GM21526 (cell line): ENCODE data around the gene PDXDC1.
"Not testable (repeated sequence)": the region's sequence is repeated elsewhere in the genome, so short reads cannot be mapped to it uniquely, and the experiment has no call there.

Source experiments
- ATAC-seq: cut with Tn5 transposase; IDR thresholded peaks from one replicate; pipeline ENCODE4 v1.9.1; 2021; ENCODE audit warnings: moderate library complexity; ENCODE audit not compliant: unreplicated experiment, low FRiP score

Gene PDXDC1

DNA sequence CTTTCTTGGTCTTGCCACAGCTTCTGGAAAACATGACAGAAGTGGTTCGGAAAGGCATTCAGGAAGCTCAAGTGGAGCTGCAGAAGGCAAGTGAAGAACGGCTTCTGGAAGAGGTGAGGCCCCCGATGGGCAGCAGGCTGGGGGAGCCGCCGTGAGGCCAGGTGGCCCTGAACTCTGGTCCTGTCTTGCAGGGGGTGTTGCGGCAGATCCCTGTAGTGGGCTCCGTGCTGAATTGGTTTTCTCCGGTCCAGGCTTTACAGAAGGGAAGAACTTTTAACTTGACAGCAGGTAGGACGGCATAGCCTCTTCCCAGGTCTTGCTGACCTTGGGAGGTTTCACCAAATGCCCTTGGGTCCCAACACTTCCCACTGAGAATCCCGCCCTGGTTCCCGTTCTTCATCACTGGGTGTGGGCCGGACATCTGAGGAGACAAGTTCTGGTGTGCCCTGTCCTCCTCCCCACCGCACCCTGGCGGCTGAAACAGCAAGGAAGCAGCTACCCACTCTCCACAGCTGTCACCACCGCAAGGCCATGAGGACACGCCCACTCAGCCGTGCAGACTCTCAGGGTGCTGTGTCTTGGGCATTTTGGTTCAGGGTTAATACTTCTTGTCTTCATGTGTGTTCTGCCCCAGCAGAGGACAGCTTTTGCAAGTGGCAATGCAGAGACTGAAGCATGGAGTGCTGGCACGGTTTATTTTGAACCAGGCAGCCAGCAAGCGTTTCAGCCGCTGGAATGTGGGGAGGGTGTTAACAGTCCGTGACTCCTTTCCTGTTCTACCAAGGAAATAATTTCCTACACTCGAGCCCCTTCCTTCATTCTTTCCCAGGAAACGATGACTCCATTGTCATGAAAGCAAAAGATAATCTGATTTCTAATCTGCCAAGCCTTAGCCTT lies 59.7 kb downstream of the PDXDC1 start:
- no peak for ATAC-seq

DNA sequence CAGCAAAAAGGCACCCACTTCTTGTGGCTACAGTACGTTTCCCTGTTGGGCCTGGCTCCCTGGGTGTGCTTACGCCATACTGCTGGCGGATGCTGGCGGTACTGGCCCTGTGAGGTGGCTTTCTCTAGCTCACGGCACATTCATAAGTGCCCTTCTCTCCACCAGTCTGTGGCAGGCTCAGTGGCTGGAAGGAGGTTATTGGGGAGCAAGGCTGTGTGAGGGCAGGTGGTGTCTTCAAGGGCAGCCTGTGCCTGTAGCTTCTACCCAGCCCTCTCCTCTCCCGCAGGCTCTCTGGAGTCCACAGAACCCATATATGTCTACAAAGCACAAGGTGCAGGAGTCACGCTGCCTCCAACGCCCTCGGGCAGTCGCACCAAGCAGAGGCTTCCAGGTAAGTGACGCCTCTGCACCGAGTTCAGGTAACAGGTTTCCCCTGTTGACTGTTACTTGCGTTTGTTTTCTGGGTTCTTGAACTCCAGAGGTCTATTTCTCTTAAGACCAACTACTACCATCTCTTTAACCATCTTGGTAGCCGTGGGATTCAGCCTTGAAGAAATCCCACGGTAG lies 60.4 kb downstream of the PDXDC1 start:
- ATAC-seq, result no peak

DNA sequence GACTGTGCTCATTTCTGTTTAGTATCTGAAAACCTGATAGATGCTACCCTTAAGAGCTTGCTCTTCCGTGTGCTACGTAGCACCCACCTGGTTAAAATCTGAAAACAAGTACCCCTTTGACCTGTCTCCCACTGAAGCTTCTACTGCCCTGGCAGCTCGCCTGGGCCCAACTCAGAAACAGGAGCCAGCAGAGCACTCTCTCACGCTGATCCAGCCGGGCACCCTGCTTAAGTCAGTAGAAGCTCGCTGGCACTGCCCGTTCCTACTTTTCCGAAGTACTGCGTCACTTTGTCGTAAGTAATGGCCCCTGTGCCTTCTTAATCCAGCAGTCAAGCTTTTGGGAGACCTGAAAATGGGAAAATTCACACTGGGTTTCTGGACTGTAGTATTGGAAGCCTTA lies 62.2 kb downstream of the PDXDC1 start:
- ATAC-seq, result no peak

DNA sequence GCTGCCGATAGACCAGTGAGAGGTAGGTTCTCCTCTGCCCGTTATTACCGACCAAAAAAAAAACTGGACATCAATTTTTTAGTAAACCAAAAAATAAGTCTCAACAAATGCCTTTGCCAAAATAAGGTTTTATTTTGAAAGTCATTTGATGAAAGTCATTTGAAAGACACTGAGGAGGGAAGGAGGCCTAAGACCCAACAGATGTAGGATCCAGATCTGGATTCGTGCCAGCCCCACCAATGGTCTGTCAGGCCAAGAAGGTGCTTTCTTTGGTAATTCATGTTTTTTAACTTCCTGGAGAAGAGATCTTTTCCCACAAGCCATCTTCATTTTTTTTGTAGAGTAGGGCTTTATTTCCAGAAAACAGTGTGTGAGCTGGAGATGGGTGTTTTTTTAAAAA lies 62.9 kb downstream of the PDXDC1 start:
- no peak for ATAC-seq

DNA sequence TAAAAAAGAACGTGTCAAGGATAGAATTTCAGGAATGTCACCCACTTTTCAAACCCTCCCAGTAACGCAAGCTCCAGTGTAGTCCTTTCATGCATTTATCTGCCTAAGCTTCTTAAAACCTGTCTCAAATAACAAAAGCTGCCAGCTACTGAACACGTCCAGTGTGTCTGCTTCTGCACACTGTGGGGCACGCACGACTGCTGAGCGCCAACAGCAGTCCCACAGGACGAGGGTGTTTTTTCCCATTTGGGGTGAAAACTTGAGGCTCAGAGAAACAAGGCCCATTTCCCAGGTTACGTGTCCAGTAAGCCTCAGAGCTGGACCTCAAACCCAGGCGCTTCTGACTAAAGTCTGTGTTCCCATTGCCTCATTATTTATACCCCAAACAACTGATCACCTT lies 63.9 kb downstream of the PDXDC1 start:
- ATAC-seq, result no peak

DNA sequence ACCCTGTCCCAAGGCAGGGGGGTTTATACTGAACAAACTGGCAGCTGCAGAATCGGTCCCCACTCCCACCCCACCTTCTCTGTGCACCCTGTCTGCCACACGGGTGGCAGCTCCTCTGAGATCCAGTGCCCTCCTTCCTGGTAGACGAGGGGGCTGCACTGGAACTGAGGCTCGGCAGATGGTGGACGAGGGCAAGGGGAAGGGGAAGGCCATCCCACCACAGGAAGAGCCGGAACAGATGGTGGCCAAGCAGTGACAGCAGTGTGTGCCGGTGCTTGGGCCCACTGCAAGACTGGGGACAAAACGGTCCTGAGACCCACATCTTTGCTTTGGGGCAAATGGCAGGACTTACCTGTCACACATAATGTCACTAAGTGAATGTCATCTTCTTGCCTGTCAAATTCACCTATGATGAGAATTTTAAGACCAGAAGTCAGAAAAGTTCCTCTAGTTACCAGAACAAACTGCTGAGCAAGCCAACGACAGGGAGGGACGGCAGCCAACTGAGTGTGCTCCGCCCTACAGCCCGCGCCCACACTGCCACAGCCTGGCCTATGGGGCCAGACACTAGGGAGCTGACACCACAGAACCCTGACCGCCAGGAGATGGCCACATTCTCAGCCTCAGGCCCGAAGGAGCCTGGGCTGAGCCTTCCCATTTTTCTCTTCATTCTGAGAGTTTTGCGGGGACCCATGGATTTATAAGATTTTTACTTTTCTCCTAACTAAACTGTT lies 66.6 kb downstream of the PDXDC1 start:
- ATAC-seq, result no peak

DNA sequence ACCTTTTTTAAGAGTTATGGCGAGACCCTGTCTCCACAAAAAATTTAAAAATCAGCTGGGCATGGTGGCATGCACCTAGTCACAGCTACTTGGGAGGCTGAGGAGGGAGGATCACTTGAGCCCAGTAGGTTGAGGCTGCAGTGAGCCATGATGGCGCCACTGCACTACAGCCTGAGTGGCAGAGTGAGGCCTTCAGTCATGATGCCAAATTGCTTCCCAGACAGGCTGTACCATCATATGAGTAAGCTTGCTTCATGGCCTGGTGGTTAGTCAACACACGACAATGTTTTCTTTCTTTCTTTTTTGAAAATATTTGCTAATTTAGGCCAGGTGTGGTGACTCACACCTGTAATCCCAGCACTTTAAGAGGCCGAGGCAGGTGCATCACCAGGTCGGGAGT lies 68.5 kb downstream of the PDXDC1 start:
- ATAC-seq, result no peak

DNA sequence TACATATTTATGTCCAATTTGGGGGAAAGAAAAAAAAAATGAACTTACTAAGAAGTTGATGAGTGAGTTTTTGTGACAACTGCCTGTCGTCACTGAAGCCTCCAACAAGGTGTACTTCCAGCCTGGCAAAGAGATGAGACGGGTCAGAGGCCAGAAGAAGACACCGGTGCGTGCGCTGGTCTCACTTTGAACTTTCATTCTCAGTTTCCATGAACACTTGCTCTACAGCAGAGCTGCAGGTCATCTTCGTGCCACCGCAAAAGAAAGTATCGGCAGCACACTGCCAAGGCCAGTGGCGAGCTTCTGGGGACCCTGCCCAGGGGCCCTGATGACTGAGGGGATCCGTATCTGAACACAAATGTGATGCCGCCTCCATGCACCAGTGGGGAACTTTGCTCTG lies 69.5 kb downstream of the PDXDC1 start:
- no peak for ATAC-seq

DNA sequence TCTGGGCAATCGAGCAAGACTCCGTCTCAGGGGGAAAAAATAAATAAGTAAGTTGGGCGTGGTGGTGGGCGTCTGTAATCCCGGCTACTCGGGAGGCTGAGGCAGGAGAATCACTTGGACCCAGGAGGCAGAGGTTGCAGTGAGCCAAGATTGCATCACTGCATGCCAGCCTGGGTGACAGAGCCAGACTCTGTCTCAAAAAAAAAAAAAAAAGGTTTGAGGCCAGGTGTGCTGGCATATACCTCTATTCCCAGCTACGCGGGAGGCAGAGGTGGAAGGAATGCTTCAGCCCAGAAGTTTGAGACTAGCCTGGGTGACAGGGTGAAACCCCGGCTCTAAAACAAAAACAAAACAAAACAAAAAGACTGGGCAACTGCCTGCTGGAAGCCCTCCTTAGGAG lies 70.4 kb downstream of the PDXDC1 start:
- ATAC-seq, result not testable (repeated sequence)

DNA sequence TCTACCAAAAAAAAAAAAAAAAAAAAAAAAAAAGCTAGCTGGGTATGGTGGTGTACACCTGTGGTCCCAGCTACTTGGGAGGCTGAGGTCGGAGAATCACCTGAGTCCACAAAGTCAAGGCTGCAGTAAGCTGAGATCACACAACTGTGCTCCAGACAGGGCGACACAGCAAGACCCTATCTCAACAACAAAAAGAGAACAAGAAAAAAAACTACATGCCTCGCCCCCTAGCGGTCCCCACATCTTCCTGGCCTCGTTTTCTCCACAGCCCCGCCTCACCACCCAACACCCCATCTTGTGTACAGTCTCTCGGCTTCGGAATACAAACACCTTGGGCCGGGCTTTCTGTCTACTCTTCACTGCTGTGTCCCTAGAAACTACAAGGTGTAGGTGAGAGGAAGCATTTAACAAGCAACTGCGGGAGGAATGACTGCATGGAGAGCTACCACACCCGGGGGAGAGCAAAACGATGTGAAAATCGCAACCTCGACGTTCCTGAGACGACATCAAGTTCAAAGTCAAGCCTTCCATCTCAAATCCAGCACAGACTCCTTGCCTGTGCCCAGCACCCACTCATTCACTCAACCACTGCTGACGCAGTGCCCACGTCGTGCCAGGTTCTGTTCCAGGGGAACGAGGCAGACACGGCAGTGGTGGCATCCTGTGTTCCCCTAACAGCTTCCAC lies 72.0 kb downstream of the PDXDC1 start:
- ATAC-seq, result no peak

DNA sequence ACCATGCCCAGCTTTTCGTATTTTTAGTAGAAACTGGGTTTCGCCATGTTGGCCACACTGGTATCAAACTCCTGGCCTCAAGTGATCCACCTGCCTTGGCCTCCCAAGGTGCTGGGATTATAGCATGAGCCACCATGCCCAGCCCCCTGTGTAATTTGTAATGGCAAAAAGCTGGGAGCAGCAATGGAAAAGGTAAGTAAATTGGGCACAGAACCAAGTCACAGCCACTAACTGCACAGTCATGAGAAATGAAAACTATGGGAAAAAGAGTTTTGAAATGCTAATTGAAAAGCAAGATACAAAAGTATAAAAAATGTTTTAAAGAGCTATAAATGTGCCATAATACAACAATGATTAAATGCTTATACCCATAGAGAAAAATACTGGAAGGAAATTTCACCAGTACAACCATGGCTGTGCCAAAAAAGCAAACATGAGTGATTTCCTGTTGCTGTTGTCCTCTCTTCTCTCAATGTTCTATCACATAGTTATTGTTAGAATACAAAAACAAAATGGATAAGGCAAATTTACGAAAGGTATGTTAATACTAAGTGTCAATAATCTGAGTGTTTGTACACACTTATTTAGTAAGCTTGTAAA lies 74.9 kb downstream of the PDXDC1 start:
- ATAC-seq, result no peak

DNA sequence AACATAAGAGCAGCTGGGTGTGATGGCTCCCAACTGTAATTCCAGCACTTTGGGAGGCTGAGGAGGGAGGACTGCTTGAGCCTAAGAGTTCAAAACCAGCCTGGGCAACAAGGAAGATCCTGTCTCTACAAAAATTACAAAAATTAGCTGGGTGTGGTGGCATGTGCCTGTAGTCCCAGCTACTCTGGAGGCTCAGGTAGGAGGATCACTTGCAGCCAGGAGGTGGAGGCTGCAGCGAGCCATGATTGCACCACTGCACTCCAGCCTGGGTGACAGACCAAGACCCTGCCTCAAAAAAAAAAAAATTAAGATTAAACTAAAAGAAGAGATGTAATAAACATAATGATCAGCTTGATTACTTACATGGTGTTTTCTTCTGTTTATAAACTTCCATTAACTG lies 75.6 kb downstream of the PDXDC1 start:
- ATAC-seq, result not testable (repeated sequence)

DNA sequence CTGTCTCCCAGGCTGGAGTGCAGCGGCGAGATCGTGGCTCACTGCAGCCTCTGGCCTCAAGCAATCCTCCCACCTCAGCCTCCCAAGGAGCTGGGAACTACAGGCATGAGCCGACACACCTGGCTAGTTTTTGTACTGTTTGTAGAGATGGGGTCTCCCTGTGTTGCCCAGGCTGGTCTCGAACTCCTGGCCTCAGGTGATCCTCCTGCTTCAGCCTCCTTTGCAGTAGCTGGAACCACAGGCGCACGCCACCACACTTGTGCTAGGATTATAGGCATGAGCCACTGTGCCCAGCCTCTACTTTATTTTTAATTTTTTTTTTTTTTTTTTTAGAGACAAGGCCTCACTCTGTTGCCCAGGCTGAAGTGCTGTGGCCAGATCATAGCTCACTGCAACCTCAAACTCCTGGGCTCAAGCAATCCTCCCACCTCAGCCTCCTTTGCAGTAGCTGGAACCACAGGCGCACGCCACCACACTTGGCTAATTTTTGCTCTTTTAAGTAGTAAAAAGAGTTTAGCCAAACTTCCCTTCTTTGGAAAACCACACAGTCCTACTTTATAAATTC lies 76.6 kb downstream of the PDXDC1 start:
- ATAC-seq, result no peak

DNA sequence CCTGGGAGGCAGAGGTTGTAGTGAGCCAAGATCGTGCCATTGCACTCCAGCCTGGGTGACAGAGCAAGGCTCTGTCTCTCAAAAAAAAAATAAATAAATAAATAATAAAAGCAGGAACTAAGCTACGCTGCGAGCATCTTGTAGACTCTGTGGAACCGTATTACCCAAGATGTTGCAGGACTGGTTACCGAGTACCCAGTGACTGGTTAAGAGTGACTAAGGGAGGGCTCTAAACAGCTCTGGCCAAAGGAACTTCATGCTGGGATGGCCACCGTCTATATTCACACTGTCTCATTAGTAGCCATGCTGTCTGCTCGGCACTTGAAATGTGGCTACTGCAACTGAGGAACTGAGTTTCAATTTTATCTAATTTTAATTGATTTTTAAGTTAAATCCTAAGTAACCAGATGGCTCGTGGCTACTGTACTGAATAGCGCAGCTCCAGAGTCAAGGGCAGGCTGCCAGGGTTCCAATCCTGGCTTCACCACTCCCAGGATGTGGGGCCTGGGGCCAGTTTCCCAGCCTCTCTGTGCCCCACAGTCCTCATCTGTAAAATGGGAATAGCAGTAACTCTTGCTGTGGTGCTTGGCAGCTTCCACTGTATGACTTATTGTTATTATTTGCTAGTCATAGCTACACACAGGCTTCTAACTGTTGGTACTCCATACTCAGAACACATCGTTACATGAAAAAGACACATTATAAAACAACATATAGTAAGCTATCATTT lies 78.1 kb downstream of the PDXDC1 start:
- ATAC-seq, result no peak

DNA sequence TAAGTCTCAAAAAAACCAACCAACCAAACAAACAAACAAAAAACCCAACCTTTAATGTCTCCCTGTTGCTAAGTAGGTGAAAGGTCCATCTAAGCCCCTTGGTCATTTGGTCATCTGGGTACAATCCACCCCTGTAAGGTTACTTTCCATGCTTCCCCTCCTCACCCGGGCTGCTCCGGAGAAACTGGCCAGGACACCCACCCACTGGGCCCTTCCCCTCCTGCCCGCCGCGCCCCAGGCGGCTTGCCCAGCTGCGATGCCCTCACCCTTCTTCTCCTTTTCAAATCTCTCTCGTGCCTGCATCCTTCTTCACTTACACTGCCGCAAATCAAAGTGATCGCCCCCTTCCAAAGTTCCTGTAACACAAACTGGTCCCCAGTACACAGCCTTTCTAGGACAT lies 79.1 kb downstream of the PDXDC1 start:
- ATAC-seq, result no peak

DNA sequence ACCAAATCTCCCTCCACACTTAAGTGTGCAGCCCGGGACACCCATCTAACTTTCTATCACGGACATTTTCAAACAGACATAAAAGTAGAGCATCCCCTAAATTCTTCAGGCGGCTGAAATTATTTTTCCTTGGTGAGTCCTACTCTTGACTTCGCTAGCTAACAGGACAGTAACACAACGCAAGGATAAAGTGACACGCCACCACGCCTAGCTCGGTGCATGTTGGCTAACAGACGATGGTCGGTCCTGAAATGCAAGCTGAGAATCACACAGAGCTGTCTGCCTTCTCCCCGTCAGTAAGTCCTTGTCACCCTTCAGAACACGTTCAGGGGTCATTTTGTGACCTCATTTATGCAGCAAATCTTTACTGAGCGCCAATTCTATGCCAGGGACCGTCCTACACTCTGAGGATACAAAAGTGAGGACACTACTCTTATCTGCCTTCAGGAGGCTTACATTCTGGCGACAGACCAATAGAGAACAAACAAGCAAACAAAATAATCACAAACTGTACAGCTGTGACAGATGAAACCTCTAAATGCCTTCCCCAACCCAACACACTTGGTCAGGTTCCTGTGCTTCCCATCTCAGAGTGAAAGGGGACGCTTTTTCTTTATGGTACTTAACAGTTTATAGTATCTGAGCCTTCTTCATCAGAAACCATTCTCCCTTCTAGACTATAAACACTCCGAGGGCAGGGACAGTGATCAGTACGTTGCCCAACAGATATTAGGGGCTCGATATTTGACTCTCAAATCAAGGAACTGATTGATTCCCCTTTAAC lies 79.7 kb downstream of the PDXDC1 start:
- no peak for ATAC-seq

DNA sequence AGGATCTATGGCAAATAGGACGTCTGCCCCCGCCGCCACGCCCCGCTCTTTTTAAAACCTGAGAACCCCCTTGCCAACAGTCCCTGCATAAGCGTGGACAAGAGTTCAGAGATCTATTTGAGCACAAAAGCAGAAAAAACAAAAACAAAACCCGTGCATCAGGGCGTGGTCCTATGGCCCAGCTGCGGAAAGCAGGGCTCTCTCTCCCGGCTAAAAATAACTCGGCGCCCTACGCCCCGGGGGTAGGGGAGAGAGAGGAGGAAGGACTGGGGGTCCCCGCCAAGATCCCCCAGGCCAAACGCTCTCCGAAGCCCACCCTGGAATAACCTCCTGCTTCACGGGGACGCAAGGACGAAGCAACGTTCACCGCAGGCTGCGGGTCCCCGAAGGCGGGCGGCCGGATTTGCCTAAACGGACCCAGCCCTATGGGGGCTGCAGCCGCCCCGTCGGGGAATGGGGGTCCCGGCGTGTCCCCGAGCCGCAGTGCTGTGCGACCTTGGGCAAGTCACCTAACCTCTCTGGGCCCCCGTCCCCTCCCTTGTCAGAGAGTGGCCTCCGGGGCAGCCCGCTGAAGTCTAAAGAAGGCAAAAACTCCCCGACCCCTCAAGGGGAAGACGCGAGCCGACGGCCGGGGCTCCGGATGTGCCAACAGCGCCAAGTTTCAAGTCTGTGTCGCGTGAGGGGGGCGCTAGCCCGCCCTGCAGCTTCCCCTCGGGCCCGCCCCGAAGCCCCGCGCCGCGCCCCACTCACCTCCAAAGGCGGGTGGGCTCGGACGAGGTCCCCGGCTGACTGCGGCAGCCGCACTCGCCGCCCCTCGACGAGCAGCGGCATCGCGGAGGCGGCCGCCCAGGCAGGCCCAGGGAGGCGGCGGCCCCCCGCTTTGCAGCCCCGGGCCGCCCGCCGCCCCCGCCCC lies 80.6 kb downstream of the PDXDC1 start:
- ATAC-seq, result peak; percentile 49
